Activated naive CD4-positive, alpha-beta T cell treated with anti-CD3 and anti-CD28 coated beads, Interleukin-2, amount 50 U/mL, for 16 hours (primary cell): Measurements from ENCODE around the gene RAD51B.

Experiments
- DNase-seq: peaks from one replicate; pipeline ENCODE4 v3.0.0-alpha.2; 2020

The RAD51B gene

DNA sequence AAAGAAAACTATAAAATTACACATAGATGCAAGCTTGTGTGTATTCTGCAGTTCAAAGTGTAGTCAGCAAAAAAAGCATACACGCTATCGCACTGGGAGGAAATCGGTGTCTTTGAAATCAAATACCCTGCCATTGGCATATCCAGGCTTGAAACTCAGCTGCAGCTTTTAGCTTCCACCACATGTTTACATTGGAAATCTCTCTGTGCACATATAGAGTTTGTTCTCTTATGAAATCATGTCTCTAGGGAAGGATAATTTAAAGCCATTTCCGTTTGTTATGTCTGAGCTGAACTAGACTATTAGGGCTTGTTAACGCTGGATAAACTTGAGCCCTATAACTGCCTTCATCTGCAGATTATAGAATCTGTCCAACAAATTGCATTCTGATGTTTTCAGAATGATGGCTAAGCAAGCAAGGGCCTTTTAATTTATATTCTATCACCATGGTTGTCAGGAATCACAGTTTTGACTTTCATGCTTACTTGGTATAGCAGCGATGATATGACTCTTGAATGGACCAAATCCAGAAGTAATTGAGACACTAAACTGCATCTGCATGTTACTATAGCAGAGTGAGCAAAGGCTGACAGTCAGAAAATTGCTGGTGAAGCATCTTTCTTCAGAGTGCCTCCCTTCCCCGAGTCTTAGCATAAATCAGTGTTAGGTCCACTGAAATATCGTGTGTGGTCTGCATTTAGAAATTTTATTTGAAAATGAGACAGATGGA lies 530.5 kb downstream of the RAD51B start:
- DNase-seq = no peak

DNA sequence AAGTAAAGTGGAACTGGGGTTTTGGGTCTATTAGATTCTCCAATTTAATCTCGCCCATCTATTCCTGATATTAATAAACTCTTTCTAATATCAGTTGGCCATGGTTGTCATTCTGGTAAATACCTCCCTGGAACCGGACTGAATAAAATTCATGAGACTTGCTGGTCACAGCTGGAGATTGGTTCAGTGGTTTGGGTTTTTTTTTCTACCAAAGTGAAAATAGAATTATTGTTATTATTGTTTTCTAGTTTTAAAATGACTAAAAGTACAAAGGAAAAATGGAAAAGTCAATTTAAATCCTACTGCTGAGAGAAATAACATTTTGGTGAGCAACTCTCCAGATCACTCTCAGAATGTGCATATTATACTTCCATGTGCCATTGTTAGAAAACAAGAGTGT lies 535.8 kb downstream of the RAD51B start:
- no peak for DNase-seq

DNA sequence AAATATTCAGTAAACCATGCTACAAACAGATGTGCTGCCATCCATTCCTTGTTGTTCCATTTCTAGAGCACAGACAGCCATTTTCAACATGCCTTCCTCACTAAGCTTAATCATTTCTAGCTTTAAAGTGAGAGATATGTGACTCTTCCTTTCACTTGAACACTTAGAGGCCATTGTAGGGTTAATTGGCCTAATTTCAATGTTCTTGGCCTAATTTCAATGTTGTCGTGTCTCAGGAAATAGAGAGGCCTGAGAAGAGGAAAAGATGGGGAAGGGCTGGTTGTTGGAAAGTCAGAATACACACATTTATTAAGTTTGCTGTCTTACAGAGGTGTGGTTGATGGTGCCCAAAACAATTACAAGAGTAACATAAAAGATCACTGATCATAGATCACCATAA lies 538.2 kb downstream of the RAD51B start:
- no peak for DNase-seq

DNA sequence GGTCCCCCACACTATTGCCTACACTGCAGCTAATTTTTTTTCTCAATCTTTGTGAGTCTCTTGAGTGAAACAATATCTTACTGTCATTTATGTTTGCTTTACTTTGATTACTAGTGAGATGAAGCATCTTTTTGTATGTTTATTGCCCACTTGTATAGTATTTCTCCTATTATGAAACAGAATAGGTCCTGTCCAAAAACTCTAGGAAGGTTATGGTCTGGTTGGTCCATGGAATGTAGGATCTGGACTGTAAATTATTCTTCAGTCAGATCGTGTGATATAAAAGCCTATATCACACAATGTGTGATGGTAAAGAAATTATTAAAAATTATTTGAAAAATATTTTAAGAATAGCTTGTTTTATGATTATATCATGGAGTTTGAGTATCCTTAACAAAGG lies 538.9 kb downstream of the RAD51B start:
- DNase-seq = no peak

DNA sequence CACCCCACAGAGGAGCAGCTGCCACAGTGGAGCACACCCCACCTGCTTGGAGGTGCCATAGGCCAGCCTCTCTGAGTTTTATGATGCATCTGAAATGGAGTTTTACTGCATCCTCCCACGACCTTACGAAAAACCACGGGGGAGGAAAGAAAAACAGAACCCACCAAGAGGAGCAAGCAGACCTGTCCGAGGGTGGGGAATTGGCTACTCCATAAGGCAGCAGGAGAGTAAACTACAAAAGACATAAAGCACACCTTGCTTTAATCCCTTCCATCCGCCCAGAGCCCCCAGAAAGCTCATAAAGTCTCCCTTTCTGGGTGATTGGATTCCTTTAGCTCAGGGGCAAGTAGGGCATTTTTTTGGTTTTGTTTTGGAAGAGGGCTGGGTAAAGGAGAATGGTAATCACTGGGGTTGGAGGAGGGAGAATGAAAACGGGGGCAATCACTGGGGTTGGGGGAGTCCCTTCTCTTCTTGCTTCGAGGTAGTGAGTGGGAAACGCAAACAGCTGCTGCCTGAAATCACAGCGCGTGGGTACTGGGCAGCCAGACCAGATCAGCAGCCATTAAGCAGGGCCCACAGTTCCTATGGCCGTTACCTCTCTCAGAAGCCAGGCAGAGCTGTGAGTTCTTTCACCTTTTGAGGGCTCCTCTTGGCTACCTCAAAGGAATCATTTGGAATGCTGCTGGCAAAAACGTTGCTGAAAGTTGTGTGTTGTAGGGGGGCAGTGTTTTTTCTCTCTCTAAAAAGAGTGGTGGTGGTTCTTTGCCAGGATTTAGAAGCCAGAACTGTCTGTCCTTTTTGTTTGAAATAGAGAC lies 539.6 kb downstream of the RAD51B start:
- DNase-seq = no peak

DNA sequence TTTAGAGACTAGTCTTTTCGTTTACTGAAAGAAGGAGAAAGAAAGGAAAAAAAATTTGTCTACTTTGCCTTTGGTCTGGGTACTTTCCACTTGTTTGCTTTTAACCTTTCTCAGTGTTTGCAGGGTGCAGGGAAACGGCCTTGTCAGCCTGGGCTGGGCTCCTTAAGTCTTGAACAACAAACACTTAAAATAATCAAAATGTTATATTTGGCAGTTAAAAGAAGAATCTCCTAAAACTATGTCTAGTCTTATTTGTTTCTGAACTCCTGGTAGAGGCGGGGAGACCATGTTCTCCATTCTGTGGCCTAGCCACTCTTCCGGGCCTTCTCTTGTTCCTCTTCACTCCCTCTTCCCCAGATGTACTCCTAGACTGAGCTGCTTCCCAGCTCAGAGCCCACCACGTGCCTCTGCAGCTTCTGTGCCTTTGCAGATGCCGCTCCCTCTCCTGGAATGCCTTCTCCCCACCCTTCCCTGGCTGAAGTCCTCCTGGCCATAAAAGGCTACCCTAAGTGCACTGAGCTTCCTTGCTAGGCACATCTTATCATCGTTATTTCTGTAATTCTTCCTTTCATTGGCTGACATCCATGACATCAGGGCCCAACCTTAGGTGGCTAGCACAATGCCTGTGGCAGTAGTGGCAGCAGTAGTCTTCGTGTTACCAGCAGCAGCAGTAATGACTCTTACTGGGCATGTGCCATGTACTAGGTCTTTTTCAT lies 540.4 kb downstream of the RAD51B start:
- DNase-seq = no peak

DNA sequence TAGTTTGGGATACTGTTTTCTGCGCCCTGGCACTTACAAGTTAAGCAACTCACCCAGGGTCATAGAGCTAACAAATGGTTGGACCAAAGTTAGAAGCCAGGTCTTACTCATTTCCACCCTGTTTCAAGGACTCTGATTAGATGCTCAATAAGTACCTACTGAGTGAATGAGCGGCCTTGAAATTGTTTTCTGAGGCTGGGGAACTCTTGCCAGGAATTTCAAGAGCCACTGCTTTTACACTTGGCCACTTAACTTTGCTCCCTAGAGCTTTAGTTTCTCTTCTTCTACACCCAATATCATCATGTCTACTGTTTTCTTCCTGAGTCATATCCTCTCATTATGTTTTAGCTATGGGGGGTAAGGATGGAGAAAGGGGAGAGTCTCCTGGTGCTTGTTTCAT lies 541.7 kb downstream of the RAD51B start:
- DNase-seq = no peak

DNA sequence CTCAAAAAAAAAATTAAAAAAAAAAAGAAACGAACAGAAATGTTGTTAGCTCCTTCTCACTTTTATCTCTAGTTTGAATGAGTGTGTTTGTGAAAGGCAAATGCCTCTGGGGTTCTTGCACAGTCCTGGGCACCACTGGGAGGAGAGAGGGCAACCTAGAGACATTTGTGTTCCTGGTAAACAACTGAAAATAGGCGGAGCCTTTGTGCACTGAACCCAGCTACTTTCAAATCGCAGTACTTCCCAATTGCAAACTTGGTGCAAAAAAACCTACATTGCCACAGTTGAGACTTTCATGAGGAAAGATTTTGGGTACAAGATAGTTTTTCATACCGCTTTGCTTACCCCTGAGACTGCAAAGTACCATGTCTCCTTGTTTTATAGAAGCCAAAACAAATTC lies 543.3 kb downstream of the RAD51B start:
- no peak for DNase-seq

DNA sequence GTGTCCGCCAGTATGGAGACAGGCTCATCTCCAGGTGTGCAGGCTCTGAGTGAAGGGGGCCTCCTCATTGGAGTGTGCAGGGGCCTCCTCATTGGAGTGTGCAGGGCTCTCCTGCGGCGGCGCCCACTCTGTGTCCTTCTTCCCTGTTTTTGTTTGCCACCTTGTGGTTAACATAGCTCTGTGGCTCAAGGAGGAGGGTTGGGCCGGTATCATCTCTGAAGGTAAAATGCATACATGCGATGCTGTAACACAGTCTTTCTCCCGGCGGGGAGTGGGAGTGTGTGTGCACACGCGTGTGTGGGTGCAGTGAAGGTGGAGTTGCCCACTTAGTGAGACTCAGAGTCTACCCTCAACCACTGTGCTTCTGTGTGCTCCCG lies 543.9 kb downstream of the RAD51B start:
- DNase-seq = no peak

DNA sequence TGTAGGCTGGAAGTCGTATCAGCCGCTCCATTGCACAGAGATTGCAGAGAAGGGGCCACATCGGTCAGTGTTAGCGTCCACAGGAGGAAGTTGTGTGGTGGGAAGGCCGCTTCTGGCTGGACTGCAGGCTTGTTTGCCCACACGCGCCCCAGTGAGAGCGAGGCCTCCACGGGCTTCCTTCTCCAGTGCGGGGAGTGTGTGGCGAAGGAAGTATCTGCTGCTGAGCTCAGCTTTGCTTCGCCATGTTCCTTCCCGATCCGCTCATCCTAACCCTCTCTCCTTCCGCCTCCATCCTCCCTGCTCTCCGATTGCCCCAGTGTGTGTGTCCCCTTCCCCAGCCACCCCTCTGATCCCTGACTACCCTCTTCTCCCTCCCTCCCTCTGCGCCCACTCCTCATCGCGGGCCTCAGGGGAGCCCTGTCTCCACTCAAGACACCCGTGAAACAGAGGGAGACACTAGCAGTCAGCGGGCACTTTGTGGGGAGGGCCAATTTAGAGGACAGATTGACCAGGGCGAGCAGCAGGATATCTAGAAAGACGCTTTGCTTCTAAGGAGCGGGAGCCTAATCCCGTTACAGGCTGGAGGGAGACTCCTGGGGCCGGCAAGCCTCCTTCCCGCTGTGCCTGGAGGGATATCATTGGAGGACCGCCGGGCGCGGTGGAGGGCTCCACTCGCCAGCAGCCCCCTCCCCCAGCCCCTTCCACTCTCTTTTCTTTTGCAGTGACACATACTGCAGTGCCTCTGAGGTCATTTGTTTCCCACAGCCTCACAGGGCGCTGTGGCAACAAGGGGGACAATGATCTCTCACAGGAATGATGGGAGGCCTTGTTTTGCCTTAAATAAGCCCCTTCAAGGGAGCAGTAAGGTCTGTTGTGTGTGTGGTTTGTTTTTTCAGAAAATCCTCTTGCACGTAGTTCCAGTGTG lies 544.5 kb downstream of the RAD51B start:
- DNase-seq = no peak

DNA sequence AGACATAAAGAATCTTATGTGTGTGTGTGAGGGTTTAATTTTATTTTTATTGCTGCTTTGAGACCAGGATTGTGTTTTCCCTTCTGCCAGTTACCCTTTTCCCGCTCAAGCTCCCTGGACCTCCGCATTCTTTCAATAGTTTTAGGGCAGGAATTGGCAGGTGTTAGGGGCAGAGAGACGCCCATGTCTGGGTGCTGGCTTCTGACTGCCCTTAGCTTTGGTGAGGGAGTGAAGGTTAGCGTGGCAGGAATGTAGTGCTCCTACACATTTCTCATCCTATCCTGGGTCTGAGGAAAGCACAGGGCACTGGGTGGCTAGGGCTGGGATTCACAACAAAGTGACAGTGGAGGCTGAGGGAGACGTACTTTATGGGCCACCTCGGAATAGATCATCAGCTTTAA lies 545.2 kb downstream of the RAD51B start:
- no peak for DNase-seq

DNA sequence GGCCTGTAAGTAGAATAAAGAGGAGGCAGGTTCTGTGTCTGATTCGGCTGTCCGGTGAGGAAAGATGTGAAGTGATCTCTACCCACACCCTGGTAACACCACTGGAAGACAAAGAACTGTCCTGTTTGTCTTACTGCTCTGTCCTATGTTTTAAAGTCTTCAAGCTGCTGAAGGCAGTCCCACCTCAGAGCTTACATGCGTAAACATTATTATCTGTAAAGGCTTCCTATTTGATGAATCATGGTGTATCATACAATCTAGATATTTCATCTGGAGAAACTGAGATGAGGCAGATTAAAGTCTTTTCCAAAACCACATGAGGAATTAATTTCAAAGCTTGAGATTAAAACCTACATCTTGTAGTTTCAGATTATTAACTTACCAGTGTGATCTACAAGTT lies 545.6 kb downstream of the RAD51B start:
- DNase-seq = no peak

DNA sequence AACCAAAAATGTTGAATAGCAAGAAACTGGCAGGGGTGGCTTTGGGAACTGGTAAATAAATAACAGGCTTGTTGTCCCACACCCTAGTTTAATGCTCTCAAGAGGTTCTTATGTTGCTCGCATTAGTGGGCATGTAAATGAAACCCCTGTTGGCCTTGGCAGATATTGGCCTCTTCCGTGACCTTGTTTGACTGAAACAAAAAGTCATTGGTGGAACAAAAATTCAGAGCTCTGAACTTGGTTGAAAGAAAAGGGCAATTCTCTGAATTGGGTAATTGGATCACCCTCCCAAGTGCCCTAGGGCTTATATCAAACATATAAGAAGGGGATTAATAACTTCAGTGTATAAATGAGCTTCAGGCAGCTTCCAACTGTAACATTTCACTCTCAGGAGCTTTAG lies 547.1 kb downstream of the RAD51B start:
- DNase-seq = no peak

DNA sequence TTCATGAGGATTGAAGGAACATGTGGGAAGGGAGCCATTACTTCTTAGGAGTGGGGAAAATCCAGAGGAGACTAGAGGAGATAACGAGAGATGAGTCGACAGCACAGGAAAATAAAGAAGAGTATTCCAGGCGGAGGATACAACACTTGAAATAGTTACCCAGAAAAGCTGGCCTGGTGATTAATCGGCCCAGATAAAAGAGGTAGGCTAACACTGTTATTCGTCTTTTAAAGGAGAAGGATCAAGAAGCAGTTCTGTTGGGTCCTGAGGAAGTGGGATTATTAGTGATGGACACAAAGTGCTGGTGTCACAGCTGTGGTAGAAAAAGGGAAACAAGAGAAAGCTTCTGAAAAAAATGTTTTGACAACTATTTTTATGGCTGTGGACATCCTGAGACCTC lies 548.0 kb downstream of the RAD51B start:
- DNase-seq = no peak

DNA sequence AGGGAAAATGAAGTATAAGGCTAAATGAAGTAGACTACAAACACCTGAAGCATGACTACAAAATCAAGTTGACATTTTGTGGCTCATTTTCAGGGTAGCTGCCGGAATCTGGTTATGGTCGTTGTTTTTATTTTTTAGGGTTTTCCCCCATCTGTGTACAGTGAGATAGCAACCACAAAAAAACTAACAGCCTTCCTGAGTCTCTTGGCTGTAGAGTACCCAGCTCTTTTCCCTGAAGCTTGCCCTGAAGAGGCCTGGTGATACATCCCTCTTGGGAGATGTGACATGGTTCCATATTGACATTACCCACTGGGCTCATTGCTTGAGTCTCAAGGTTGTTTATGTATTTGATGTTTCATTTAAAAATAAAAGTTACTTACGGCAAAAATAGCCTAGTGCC lies 549.3 kb downstream of the RAD51B start:
- DNase-seq = no peak

DNA sequence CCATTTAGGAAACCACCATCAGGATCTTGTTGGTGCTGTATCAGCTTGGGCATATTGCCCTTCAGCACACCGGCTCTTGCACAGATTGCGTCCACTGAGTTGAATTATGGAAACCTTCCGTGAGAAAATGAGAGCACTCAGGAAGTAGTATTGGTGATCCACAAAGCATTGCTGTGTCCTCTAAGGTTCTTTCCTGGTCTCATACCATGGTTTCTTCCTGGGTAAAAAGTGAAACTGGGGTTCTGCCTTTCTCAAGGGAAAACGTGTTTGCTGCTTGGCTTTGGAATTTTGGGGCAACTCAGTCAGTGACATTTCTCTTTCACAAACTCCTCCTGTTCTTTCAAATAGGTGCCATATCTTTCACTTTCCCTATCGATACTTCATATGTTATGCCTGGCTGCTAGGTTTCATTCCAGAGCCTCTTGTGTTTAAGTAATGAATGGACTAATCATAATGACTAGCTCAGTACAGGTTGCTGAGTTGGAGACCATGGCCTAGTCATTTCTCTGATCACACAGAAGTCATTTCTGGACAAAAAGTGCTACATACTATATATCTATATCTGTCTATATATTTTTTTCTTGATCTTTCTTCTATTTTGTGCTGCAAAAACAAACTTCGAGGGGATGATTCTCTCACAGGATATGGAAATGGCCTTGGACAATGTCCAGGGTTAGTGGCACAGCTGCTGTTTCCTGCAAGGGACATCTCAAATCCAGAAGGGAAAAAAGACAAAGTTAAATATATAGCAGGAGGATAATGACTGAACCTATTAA lies 549.9 kb downstream of the RAD51B start:
- DNase-seq = no peak

DNA sequence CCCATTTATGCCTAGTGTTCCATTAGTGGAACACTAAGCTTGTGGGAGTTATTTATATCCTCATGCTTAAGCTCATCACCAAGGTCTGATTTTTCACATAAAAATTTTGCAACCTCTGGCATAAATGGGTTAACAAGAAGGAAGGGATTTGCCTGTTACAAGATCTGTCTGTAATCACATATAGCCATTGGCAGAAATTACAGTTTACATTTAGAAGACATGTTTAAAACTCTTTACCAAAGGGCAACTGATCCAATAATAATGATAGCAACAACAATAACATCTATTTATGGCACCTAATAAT lies 550.4 kb downstream of the RAD51B start:
- DNase-seq = no peak

DNA sequence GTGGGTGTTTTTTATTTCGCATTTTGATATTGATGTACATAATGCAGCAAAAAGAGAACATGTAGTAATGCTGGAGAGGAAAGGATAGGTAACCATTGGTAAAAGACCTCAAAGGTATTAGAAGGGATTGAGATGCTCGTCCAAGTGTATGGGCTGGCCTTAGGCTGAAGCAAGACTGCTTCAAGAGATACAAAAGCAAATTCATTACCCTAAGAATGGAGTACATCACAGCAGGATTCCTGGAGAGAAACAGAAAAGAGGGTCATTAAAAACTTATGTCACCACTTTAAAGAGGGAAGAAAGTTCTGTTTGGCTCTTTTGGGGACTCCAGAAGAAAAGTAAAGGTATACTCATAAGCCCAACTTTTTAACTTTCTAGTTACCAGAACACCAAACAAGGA lies 552.8 kb downstream of the RAD51B start:
- no peak for DNase-seq

DNA sequence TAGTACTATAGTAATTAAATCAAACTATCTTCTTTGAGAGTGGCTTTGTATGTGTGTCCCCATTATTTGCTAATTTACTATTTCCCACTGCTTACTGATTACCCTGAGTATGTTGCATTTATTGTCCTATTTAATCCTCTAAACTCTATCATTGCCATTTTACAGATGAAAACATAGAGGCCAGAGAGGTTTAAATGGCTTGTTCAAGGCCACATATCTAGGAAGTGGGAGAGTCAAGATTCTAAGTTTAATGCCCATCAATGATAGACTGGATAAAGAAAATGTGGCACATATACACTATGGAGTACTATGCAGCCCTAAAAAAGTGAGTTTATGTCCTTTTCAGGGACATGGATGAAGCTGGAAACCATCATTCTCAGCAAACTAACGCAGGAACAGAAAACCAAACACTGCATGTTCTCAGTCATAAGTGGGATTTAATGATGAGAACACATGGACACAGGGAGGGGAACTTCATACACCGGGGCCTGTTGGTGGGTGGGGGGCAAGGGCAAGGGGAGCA lies 553.6 kb downstream of the RAD51B start:
- no peak for DNase-seq

DNA sequence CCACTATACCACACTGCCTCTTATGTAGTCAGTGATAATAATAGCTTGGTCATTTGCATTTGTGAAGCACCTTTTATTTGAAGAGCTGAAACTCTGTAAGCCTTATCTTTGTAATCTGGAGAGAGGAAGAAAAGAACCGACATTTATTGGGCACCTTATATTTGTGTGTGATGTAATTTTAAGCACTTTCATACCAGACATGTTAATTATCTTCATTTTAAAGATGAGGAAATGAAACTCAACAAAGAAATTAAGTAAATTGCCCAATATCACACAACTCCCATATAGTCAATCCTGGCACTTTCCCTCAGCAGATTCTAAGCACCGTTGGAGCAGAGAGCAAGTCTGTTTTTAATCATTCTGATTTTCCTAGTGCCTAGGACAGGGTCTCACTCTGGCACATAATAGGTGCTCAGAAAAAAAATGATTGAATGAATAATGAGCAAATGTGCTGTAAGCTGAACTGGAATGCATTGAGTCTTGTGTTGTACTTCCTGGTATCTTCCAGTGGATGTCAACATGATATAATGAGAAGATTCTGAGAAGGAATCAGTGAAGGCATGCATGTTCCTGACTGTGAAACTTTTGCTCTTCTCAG lies 554.4 kb downstream of the RAD51B start:
- no peak for DNase-seq

DNA sequence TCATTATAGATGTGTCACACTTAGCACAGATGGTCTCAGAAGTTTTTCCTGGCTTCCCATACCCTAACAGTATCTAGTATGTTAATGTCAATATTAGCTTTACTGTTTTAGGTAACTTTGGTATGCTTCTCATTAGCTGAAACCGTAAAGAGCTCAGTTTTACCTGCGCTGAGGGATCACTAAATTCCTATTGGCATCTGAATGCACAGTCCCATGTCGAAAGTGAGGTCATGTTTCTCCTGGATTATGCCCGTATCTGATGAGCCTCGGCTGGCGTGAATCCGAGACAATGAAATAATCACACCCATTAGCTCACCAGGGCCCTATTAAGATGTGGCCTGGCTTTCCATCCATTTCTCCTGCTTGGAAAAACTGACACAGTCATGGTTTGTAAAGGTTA lies 555.1 kb downstream of the RAD51B start:
- DNase-seq = no peak

DNA sequence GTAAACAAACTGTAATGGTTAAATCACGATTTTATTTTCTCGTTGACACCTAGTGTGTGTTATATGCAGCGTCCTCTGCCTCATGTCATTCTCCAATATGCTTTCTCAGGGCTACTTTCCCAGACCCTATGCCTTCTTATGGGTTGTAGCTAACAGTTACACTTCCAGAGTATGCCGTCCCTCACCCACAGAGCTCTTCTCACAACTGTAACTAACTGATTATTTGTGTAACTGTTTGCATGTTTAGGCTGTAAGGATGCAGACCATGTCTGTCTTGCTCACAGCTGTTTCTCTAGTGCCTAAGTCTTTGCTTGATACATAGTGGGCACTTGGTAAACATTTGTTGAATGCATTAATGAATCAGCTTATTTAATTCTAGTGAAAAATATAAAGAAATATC lies 555.8 kb downstream of the RAD51B start:
- DNase-seq = no peak
